CD4-positive, alpha-beta T cell treated with Interleukin-10 for 1 hour (primary cell): ENCODE results near the gene DUSP8.
A peak's percentile ranks its signal among the peaks of the same experiment; 100 is the strongest.
"Not testable (repeated sequence)": the region's sequence is repeated elsewhere in the genome, so short reads cannot be mapped to it uniquely, and the experiment has no call there.

ENCODE experiments used
- DNase-seq: peaks from one replicate; pipeline ENCODE4 v3.0.0-alpha.2; 2020

Gene DUSP8, protein sequence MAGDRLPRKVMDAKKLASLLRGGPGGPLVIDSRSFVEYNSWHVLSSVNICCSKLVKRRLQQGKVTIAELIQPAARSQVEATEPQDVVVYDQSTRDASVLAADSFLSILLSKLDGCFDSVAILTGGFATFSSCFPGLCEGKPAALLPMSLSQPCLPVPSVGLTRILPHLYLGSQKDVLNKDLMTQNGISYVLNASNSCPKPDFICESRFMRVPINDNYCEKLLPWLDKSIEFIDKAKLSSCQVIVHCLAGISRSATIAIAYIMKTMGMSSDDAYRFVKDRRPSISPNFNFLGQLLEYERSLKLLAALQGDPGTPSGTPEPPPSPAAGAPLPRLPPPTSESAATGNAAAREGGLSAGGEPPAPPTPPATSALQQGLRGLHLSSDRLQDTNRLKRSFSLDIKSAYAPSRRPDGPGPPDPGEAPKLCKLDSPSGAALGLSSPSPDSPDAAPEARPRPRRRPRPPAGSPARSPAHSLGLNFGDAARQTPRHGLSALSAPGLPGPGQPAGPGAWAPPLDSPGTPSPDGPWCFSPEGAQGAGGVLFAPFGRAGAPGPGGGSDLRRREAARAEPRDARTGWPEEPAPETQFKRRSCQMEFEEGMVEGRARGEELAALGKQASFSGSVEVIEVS

DNA sequence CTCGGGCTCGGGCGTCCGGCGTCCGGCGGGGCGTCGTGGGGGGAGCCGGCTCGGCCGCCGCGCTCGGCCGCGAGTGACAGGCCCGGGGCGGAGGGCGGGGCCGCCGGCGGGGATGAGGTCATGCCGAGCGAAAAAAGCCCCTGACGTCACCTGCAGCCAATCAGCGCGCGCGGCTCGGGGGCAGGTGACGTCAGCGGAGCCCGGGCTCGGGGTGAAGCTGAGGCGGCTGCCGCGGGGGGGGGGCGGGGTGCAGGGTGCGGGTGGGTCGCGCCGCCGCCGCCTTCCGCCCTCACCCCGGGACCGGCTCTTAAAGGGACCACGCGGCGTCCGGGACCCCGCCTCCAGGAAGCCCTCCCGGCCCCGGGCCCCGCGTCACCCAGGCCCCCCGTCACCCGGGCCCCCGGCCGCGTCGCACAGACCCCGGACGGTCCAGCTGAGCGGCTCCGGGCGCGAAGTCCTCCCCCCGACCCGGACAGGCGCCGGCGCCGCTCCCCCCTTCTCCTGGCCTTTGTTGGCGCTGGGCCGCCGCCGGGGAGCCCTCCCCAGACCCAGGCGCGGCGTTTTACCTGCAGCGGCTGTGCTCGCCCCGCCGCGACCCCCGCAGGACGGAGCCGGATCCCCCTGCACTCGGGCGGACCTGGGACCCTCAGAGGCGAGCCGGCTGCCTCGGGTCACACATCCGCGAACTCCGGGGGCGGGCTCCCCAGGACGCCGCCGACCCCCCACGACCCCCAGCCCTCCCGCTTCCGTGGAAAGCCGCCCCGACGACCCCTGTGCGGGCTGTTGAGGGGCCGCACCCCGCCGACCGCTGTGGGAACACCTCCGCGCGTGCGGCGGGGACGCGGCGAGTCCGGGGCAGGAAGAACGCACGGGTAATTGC is at the start of gene DUSP8:
DUSP8 (minus strand) TSS at position 75 of the 880 bp plus-strand sequence. CDS start 6,445 bp downstream, outside the sequence.
- DNase-seq, result peak; percentile 96

DNA sequence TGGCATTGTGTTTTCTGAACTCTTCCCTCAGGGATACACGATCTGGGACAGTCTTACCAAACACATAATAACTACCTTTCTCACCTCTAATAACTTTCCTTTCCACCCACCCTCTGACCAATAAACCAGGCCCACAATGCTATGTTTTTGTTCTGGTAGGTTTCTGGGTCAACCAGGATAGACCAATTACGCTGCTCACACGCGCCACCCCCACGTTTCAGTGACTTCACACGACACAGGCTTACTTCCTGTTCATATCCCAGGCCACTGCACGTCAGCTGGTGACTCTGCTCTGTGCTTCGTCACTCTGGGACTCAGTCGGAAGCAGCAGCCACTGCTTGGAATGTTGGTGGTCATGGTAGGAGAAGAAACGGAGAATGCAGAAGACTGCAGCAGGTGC is 47.4 kb upstream of the DUSP8 start:
- peak; percentile 49 for DNase-seq

GRCh38 chr11:1618231-1618630 is 46.2 kb upstream of the DUSP8 start:
- no peak for DNase-seq

DNA sequence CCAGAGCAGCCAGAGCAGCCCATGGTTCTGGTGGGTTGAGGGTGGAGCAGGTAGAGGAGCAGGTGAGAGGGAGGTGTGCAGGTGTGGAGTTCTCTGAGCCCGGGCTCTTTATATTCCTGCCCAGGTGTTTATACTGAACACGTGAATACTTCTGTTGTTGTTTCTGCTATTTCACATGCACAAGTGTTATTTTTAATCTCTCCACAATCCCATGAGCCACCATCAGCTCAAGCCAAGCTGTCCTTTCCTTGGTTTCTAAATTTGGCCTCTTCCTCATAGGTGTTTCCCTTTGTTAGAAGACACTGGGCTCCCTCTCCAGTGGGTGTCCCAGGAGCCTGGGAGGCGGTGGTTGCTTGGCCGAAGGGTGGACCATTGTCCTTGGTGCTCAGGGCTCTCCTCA is 36.3 kb upstream of the DUSP8 start, which contains the start of gene KRTAP5-3:
KRTAP5-3 (minus strand) TSS at position 101 of the 400 bp plus-strand sequence; CDS start at position 23, 78 bp downstream.
- no peak for DNase-seq

DNA sequence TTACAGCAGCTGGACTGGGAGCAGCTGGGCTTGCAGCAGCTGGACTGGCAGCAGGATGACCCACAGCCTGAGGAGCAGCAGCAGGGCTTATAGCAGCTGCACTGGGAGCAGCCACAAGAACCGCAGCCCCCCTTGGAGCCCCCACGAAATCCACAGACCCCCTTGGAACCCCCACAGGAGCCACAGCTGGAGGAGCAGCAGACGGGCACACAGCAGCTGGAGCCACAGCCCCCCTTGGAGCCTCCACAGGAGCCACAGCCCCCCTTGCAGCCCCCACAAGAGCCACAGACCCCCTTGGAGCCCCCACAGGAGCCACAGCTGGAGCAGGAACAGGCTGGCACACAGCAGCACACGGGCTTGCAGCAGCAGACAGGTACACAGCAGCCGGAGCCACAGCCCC is 35.8 kb upstream of the DUSP8 start:
- DNase-seq, result not testable (repeated sequence)

DNA sequence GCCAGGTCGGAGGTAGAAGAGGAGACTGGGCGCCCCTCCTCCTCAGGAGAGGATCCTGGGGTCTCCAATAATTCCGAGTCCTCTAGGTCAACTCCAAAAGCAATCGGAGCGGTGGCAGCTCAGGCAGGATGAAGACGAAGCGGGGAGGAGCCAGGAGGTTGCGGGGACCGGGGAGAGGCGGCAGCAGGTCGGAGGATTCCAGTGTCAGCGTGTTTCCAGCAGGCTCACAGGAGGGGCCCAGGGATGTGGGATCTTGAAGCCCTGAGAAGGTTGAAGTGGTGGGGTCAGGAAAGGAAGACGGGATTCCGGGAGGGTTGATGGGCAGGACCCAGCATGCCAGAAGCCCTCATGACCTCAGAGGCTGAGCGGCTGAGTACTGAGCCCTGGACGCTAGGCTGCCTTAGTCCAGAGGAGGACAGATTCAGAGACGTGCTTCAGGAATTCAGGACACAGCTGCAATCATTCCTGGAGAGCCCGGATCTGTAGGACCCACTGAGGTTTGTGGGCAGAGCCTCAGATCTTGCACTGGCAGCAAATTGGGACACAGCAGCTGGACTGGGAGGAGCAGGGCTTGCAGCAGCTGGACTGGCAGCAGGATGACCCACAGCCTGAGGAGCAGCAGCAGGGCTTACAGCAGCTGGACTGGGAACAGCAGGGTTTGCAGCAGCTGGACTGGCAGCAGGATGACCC is 35.2 kb upstream of the DUSP8 start:
- DNase-seq, result not testable (repeated sequence)

GRCh38 chr11:1605923-1606322 is 33.9 kb upstream of the DUSP8 start:
- DNase-seq, result peak; percentile 37

- no peak for DNase-seq
Observed at GRCh38 chr11:1604711-1605110, 32.6 kb upstream of the DUSP8 start.

DNA sequence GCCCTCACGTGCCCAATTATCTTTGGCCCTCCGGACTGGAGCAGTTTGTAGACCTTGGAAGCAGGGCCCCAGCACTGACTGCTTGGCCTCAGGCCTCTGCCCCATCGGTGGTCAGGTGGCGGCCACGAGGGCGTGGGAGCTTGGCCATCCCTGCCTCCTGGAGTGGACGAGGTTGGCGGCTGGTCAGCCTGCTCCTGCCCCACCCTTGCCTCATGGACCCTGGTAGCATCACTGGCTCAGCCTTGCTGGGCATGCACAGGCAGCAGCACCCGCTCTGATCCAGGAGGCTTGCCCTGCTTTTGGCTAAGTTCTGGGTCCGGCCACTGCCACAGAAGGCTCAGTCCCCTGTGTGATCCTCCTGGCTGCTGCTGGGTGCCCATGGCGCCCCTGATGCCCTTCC is 32.1 kb upstream of the DUSP8 start:
- DNase-seq, result no peak

DNA sequence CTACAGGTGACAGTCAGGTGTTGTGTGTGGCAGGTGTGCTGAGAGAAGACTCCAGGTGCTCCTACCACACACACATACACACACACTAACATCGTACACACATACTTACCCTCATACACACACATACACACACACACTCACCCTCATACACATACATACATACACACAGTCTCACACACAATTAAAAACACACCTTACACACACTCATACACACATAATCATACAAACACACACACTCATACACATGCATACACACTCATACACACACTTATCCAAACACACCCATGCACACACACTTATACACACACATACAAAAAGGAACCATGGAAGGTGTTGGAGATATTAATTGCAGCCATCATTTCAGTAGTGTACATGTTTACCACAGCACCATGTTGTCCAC is 31.6 kb upstream of the DUSP8 start:
- no peak for DNase-seq

DNA sequence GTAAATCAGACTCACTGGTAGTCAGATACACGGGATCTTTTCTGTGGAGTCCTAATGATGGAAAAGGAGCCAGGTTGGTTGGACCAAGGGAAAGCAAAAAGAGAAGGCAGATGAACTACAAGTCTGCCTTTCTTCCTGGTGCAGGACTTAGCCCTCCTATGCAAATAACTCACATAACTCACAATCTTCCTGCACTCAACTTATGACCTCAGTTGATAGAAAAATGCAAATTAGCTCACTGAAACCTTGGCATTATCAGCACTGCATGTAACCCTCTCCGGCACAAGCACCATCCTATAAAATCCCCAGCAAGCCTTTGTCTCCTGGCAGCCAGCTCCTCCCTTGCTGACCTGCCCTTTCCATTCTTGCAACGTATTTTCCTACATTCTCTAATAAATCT is 29.6 kb upstream of the DUSP8 start:
- DNase-seq, result not testable (repeated sequence)

DNA sequence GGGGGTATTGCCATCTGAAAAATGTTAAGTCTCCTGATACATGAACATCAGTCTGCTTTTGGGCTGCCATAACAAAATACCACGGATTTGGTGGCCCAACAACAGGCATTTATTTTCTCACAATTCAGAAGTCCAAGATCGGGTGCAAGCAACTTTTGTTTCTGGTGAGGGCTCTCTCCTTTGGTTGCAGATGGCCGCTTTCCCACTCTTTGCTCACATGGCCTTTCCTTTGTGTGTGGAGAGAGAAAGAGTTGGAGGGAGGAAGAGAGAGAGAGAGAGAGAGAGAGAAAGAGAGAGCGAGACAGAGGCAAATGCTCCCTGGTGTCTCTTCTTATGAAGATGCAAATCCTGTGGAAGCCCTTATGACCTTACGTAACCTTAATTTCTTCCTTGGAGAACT is 28.6 kb upstream of the DUSP8 start:
- no peak for DNase-seq

DNA sequence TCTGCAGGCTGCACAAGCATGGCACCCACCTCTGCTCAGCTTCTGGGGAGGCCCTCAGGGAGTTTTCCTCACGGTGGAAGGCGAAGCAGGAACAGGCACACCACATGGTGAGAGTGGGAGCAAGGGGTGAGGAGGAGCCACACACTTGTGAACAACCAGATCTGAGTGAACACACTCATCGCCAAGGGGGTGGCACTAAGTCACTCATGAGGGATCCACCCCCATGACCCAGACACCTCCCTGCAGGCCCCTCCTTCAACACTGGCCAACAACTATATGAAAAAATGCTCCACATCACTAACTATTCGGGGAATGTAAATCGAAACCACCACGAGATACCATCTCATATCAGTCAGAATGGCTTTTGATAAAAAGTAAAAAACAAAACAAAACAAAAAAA is 26.7 kb upstream of the DUSP8 start:
- DNase-seq, result peak; percentile 27

GRCh38 chr11:1598406-1598805 is 26.3 kb upstream of the DUSP8 start:
- not testable (repeated sequence) for DNase-seq

DNA sequence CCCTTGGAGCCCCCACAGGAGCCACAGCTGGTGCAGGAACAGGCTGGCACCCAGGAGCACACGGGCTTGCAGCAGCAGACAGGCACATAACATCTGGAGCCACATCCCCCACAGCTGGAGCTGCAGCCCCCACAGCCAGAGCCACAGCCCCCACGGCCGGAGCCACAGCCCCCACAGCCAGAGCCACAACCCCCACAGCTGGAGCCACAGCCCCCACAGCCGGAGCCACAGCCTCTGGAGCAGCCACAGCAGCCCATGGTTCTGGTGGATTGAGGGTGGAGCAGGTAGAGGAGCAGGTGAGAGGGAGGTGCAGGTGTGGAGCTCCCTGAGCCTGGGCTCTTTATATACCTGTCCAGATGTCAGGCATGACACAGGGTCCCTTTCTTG is 25.9 kb upstream of the DUSP8 start, which contains the start of gene KRTAP5-2:
KRTAP5-2 (minus strand) TSS at position 301 of the 387 bp plus-strand sequence; CDS start at position 257, 44 bp downstream.
- DNase-seq, result no peak

GRCh38 chr11:1597331-1597993 is 25.4 kb upstream of the DUSP8 start:
- no peak for DNase-seq

GRCh38 chr11:1596576-1597121 is 24.6 kb upstream of the DUSP8 start:
- DNase-seq, result not testable (repeated sequence)

- DNase-seq, result not testable (repeated sequence)
Observed at GRCh38 chr11:1595994-1596575, 24.0 kb upstream of the DUSP8 start.

- DNase-seq, result no peak
Observed at GRCh38 chr11:1592628-1593027, 20.6 kb upstream of the DUSP8 start.

DNA sequence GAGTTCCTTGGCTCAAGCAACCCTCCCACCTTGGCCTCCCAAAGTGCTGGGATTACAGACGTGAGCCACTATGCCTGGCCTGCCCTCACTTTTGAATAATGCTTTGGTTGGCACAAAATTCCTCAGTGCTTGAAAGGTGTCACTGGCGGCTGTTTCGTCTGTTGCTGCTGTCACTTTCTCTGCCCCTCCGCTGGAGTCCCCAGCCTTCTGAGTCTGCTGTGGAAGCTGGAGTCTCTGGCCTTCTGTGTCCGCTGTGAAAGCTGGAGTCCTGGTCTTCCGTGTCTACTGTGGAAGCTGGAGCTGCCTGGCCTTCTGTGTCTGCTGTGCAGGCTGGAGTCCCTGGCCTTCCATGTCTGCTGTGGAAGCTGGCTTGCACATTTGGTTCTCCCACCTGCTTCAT is 17.9 kb upstream of the DUSP8 start:
- DNase-seq, result no peak
